DND-41 (cell line): ENCODE measurements around the gene SAMD10.

Source experiments
- EZH2 ChIP-seq: IDR thresholded peaks from 3 replicates; pipeline ENCODE4 v1.6.1; 2012; ENCODE audit warnings: borderline replicate concordance, low read depth, mild to moderate bottlenecking, moderate library complexity, low read length, inconsistent platforms; ENCODE audit not compliant: severe bottlenecking
- TF ChIP-seq, protein P1 (sequence below): IDR thresholded peaks from 2 replicates; pipeline ENCODE4 v1.5.1; 2012; ENCODE audit warnings: borderline replicate concordance, low read length, moderate library complexity, mild to moderate bottlenecking; ENCODE audit not compliant: poor library complexity, severe bottlenecking; ENCODE audit errors: extremely low read depth

DNA sequence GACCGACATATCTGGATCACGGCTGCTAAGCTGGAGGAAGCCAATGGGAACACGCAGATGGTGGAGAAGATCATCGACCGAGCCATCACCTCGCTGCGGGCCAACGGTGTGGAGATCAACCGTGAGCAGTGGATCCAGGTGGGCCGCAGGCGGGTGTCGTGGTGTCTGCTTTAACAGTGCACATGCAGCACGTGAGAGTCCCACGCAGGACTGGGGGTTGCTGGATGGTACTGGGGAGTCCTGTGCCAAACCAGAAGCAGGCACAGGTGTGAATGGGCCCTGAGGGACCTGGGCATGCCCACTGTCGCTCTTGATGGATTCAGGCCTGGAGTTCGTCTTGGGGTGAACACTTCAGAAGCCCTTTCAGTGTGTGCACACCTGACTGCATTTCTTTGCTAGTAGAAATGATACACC lies 31.9 kb upstream of the SAMD10 start:
- TF ChIP-seq, protein P1, sequence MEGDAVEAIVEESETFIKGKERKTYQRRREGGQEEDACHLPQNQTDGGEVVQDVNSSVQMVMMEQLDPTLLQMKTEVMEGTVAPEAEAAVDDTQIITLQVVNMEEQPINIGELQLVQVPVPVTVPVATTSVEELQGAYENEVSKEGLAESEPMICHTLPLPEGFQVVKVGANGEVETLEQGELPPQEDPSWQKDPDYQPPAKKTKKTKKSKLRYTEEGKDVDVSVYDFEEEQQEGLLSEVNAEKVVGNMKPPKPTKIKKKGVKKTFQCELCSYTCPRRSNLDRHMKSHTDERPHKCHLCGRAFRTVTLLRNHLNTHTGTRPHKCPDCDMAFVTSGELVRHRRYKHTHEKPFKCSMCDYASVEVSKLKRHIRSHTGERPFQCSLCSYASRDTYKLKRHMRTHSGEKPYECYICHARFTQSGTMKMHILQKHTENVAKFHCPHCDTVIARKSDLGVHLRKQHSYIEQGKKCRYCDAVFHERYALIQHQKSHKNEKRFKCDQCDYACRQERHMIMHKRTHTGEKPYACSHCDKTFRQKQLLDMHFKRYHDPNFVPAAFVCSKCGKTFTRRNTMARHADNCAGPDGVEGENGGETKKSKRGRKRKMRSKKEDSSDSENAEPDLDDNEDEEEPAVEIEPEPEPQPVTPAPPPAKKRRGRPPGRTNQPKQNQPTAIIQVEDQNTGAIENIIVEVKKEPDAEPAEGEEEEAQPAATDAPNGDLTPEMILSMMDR, result no peak
- TF ChIP-seq EZH2, result no peak
